COLO668 (cell line): ENCODE data around the gene ADAMTS4.
A peak's percentile ranks its signal among the peaks of the same experiment; 100 is the strongest.

ENCODE experiments used
- DNase-seq: peaks from one replicate; lab custom pipeline; 2025; ENCODE audit not compliant: unreplicated experiment; lab: John Stamatoyannopoulos, UW

Gene ADAMTS4

DNA sequence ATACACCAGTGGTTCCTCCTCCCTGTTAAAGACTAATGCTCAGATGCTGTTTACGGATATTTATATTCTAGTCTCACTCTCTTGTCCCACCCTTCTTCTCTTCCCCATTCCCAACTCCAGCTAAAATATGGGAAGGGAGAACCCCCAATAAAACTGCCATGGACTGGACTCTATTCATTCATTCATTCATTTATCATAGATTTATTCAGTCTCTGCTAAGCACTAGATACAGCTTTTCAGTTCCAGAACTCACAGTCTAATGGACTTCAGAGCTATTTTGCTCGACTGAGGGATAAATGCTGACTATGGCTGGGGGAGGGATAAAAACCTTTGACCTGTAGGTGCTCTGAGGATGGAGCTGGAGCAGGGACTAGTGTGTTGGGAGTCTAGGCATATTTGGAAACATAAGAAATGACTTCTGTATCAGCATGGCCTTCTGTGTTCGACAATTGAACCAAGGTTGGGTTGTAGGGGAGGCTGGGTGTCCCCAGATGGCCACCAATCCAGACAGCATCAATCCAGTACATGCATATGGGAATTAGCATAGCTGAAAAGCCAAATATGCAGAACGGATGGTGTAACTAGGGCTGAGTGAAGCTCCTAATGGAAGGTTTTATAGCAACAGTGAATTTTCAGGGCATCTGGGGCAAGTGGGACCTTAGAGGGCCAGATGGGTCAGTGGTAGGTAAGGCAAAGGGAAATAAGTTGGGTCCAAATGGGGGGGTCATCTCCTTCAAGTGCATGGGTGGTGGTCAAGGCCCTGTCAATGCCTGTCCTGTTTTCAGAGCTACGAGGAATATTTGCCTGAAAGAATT lies 20.4 kb upstream of the ADAMTS4 start:
- no peak for DNase-seq

DNA sequence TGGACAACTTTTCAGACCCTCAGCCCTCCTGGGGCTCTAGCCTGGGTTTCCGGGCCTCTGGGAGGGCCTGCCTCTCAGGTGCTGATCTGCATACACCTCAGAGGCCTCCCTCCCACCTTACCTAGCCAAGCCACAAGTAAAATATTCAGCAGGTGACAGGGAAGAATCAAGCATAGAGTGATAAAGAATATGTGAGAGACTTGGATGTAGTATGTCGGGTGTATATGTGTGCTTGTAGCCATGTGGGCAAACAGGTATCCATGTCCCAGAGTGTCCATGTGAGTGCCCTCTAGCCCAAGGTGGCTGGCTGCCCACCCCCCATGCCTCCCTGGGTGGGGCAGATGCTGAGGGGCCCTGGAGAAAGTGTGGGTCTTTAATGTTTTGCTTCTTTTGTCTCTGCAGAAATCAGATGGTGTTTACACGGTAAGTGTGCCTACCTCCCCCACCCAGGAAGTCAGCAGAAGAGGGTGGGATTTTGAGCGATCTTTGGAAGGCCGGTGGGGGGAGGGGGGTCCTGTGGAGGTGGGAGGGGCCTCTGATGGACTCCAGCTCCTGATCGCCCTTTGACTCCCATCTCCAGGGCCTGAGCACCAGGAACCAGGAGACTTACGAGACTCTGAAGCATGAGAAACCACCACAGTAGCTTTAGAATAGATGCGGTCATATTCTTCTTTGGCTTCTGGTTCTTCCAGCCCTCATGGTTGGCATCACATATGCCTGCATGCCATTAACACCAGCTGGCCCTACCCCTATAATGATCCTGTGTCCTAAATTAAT lies 19.6 kb upstream of the ADAMTS4 start:
- no peak for DNase-seq

DNA sequence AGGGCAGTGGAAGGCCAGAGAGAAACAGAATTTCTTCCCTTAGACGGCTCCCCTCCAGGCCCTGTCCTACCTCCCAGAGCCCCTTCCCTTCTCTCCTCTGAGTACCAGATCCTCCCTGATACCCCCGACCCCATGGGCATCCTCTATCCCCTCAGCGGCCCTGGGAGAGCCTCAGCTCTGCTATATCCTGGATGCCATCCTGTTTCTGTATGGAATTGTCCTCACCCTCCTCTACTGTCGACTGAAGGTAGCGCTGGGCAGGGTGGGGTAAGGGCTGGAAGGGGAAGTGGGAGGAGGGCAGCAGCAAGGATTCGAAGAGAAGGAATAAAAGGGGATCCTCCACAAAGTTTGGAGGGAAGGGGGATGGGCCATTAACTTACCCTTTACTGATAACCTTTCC lies 19.0 kb upstream of the ADAMTS4 start:
- DNase-seq: no peak

DNA sequence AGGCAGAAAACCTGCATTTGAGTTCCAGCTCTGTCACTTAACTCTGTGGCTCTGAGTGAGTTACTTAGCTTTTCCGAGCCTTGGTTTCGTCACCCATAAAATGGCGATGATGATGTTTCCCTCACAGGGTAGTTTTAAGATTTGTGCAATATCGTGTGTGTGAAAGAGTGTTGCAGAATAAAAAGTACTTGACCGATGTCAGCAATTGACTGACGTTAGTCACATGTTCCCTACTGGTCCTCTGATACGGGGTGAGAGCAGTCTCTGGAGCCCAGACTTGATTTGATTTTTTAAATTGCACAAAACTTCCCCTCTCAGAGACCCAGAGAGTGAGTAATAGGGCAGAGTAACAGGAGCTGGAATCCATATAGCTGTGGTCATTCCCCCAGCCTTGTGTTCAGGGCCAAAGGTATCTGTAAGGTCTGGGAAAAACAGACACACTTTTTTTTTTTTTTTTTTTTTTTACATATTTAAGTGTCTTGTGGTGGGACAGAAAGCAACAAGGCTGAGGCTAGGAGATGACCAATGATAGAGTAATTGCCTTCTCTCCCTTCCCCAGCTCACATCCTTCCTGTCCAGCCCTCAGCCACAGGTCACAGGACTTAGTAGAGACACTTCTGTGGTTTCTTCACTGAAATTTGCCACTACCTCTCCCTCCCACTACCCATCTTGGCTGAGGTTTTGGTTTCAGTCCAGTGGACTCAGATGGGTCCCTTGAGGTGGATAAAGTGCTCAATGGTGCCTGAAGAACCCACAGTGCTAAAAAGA lies 18.3 kb upstream of the ADAMTS4 start:
- no peak for DNase-seq

DNA sequence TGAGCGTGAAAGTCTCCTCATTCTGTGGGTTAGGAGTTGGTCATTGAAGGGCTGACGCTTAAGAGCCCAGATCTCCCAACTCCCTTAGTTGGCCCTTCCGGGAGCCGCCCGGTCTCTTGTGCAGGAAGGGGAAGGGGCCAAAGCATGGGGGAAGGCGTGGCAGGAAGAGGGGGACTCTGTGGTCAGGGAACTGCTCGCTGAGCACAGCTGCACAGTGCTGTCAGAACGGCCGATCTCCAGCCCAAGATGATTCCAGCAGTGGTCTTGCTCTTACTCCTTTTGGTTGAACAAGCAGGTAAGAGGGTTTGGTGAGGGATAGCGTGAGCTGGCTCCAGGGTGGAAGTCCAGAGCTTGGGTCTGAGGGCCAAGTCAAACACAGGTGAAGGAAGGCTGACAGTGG lies 16.2 kb upstream of the ADAMTS4 start, which contains the start of gene FCER1G:
FCER1G (plus strand) TSS at position 220 of the 400 bp plus-strand sequence; CDS start at position 247, 27 bp downstream.
- DNase-seq: no peak

DNA sequence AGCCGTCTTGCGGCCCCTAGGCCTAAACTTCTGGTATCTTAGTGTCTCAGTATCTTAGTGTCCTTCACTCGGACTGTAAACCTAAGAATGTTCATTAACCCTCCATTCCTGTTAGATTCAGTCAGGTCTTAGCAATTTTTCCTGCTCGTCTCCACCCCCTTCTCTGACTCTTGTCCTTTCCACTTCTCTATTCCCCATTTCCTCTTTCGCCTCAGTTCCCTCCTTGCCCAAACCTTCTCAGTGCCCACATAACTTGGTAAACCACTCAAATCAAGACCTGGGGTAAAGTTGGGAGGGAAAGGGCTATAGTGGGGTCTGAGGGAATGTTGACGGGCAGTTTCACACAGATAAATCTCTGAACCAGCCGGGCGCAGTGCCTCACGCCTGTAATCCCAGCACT lies 15.5 kb upstream of the ADAMTS4 start:
- no peak for DNase-seq

DNA sequence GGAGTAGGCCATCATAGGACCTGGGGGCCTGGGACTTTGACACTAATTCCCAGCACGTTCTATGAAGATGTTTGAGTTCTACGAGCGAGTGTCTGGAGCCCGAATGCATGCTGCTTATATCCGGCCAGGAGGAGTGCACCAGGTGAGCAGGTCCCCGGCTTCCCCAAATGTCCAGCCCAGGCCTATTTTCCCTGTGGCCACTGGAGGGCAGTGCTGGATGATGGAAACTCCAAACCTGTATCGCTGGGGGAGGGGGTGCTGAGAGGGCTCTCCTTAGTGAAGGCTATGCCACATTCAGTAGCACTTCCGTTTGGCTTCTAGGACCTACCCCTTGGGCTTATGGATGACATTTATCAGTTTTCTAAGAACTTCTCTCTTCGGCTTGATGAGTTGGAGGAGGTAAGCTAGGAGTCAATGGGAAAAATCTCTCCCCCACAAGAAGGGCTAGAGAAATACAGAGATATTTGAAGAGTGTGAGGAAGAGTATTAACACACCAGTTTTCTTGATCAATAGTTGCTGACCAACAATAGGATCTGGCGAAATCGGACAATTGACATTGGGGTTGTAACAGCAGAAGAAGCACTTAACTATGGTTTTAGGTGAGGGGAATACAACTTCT lies 11.0 kb upstream of the ADAMTS4 start:
- peak; percentile 69 for DNase-seq

DNA sequence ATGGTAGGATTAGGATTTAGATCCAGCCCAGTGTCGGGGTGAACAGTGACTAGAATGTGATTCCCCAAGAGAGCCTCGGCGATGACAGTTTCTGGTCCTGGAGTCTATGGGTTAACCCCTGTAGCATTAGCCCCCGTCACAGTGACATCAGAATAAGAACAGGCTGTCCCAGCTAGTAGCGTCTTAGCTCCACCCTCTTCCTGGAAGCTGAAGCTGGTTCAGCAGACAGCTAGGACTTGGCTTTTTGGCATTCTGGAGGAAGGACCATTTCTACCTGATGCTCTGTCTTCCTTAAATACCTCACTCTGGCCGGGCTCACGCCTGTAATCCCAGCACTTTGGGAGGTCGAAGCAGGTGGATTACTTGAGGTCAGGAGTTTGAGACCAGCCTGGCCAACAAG lies 8.3 kb upstream of the ADAMTS4 start:
- no peak for DNase-seq

DNA sequence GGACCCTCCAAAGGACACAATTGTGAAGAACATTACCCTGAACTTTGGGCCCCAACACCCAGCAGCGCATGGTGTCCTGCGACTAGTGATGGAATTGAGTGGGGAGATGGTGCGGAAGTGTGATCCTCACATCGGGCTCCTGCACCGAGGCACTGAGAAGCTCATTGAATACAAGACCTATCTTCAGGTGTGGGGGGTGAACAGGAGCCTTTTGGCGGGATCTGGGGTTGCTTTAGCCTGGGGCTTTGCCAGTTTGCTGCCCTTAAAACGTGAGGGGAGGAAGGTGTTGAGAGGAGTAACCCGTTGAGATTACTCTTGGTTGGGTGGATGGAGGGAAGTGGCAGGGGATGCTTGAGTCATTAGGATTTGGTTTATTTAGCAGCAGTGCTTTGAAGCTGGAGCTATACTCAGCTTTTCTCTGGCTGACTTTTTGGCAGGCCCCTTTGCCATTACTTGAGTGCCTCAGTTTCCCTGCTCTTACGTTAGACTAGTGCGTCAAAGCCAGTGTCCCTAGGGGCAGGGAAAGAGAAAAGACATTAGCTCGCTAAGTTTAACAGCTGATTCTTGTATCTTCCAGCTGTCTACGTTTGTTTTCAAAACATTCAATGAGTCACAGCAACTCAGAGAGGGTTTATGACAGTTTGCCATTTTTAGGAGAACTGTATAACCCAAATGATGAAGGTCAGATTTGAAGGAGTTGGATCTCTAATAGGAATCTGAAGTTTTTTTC lies 7.7 kb upstream of the ADAMTS4 start:
- no peak for DNase-seq

DNA sequence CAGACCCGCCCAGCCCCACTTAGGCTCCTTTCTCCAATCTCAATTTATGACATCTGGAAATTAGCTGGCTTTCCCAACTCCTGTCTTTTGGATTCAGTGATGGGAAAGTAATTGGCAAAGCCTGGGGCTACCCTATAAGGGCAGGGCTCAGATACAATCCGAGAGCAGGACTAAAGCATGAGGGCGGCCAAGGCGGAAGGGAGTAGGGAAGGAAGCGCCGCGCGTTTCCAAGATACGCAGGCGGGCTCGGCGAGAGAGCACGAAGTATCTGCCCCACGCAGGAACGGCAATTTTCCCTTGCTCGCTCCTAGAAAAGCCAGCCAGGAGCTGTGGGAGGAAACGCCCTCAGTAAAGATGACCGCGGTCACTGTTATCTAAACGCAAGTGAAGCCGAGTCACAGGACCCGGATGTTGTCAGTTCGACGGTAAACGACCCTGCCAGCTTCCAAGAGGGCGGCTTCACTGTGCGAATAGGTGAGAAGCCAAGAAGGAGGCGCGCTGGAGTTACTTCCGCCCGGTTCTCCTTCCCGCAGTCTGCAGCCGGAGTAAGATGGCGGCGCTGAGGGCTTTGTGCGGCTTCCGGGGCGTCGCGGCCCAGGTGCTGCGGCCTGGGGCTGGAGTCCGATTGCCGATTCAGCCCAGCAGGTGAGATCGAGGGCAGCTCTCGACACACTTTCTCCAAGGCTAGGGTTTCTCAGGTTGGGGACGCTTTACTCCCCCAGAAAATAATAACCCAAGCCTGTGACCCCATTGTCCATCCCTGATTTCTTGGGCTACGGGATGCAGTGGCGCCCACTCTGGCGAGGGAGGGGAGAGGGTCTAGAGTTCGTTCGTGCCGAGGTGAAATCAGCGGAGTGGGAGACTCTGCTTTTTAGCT lies 3.2 kb upstream of the ADAMTS4 start, which contains the start of gene NDUFS2:
NDUFS2 (plus strand) TSS at position 532 of the 877 bp plus-strand sequence; CDS start at position 551, 19 bp downstream.
- peak; percentile 98 for DNase-seq

DNA sequence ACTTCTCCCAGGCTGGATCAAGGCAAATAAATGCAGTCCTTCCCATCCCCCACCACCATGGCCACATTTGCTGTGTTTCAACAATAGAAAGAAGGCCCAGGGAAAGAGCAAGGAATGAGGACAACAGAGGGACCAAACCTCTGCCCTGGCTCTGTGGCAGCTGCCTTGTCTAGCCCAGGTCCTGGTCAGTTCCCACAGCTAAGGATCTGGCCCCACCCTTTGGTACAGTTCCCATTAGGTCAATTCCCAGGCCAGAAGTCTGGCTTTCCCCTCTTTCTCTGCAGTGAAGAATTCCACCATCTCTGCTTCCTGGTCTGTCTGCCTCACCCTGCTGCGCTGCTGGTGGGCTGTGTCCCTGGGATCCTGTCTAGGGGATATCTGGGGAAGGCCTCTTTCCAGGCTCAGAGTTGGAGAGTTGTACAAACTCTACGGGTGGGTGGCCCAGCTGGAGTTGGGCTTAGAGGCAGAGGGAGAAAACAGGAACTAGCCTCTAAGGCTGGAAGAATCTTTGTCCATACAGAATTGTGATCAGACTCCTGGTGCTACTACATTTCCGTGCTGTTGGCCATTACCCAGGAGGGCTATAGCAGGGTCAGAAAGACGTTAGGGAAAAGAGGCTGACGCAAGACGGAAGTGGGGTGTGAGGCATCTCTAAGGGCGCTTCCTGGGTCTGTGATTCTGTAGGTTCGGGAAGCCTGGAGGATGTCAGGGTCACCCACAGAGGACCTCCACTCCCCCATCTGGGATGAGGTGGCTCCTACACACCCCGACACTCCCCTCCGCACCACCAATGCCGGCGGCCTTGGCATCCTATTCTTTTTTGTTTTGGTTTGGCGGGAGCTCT lies 2.4 kb upstream of the ADAMTS4 start:
- no peak for DNase-seq

DNA sequence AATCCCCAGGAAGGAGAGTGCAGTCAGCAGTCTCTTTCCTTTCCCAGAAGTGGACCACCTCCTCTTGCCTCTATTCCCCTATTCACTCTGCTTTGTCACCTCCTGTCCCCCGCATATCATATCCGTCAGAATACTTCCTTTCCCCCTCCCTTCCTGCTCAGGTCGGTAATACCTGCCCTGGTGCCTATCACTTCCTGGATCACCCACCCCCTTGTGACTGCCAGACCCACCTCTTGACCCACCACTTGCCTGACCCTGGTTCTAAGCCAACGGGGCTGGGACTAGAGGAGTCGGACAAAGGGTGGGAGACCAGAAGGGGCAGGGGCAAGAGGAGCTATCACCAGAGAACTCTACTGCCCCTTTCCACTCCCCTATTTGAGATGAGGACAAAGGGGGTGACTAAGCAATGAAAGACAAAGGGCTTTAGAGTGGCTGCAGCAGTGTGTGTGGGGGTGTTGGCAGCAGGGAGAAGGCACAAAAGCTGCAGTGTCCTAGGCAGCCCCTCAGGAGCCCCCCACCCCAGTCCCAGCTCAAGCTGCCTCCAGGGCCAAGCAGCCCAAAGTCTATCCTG lies 1.7 kb upstream of the ADAMTS4 start:
- DNase-seq: no peak

DNA sequence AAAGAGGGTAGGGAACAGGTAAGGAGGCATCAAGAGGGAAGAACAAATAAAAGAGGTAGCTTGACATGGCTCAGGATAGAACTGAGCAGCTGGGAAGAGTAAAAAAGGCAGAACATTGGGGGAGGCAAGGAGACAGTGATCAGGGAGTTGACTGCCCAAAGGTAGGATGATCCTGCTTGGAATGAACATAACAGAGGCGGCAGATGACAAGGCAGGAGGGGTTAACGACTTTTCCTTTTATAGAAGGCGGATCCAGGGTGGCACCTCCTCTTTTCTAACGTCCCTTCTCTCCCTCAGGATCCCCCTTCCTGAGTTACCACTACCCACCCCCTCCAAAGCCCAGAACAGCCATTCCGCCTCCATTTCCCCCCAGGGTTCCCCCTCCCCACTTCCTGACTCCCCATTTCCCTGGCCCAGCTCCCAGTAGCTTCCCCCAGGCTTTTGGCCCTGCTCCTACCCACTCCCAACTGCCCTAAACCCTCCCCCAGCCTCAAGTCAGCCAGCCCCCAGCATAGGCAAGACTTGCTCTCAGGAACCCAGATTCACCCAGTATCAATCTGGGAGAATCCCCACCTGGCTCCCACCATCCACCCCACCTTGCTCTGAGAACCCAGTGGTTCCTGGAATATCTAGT lies 769 bp upstream of the ADAMTS4 start:
- no peak for DNase-seq

DNA sequence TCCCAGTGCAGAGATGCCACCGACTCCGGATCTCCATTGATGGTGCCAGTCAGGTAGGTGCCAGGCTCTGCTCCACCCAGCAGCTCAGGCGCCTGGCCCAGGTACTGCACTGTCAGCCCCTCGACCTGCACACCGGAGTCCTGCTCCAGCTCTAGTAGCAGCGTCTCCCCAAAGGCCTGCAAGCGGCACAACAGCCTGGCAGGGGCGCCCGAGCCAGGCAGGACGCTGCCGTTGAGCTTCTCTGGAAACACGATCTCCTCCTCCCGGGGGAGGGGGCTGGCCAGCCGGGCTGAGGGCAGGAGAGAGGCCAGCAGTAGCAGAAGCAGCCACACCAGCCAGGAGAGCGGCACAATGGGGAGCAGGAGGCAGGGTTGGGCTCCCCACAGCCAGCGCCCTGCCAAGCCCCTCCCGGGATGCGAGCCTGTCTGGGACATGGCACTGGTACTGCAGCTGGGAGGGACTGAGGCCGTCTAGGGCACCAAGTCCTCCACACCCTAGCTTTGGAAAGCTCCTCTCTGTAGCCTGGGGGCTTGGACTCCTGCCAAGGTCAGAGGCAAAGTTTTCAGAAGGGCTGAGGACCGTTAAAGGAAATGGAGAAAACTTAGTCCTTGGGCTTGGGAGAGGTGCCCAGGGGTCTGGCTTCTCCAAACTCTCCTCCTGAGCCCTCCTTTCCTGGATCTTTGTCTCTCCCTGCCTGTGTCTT lies 509 bp downstream of the ADAMTS4 start:
- DNase-seq: peak; percentile 58

DNA sequence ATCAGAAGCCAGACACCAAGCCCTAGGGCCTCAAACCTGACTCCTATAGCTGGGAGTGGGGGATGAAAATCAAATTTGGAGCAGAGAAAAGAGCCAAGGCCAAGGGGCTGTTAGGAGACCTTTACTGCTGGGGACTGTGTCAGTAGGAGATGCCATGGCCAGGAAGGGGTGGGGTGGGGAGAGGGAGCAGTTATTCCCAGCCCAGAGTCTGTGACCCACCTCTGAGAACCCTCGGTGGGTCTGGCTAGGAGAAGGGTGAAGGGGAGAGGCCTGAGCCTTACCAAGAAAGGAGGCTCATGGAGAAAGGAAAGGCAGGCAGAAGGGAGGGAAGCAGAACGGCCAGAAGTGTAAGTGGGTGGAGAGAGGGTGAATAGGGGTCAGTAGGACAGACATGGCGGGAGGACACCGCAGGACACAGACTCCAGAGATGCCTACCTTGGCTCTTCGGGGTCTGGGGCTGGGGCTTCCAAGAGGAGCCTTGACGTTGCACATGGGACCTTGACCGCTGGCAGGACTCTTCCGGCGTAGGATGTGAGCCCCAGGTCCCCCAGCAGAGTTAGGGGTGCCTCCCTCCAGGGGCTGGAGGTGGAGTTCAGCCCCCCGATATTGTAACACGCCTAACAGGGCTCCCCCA lies 1.2 kb downstream of the ADAMTS4 start:
- DNase-seq: no peak
